ENCODE data around the gene SUPT7L. TPM values are rescaled to one million over a fixed set of nuclear protein-coding genes. Genes with fewer than 3 reads are reported as not detected.
A peak's percentile ranks its signal among the peaks of the same experiment; 100 is the strongest.

SUPT7L gene
- total and polyA plus RNA-seq, 11 donors: 18.6 to 29.5 (median 26.1) TPM

DNA sequence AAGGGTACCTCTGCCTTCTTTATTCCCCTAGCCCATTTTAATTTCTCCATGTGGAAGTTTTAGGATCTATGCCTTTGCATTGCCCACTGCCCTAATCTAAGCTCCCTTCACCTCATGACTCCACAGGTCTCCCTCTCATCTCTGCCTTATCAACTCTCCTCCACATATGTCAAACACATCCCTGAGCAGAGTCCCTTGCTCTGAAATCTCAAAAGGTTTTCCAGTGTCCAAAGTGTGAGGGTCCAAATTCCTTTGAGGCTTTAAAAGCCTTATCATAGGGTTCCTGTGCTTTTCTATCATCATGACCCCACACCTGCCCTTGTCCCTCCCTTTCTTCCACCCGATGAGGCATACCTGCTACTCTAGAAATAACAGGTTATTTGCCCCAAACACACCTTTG lies 38.9 kb upstream of the SUPT7L start:
- Histone ChIP-seq H3K9me3 (no peaks in the 10 kb centered on the region), H3K27ac (no peak overlapping the region), H3K27me3 (no peaks in the 10 kb centered on the region), H3K36me3 (peaks cover 0 to 15% (median 7%) of the 10 kb centered on the region in 9 donors), H3K4me3 (no peak overlapping the region), H3K4me1 (peaks cover 0 to 36% (median 22%) of the 10 kb centered on the region in 12 donors)
- intact Hi-C loops (cut with DNase I): loop anchor here in 9 of 10 donors (1.0 to 10.0 kb wide), 9 partner anchors 694 to 752 kb away; no protein-coding TSS in a partner anchor
- TF ChIP-seq, protein P1, sequence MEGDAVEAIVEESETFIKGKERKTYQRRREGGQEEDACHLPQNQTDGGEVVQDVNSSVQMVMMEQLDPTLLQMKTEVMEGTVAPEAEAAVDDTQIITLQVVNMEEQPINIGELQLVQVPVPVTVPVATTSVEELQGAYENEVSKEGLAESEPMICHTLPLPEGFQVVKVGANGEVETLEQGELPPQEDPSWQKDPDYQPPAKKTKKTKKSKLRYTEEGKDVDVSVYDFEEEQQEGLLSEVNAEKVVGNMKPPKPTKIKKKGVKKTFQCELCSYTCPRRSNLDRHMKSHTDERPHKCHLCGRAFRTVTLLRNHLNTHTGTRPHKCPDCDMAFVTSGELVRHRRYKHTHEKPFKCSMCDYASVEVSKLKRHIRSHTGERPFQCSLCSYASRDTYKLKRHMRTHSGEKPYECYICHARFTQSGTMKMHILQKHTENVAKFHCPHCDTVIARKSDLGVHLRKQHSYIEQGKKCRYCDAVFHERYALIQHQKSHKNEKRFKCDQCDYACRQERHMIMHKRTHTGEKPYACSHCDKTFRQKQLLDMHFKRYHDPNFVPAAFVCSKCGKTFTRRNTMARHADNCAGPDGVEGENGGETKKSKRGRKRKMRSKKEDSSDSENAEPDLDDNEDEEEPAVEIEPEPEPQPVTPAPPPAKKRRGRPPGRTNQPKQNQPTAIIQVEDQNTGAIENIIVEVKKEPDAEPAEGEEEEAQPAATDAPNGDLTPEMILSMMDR (IDR thresholded peaks at IDR 0.05): no peak
- TF ChIP-seq POLR2A (IDR thresholded peaks at IDR 0.05): no peak
- ATAC-seq: no peak
- DNase-seq: no peak
- 75 to 85% (median 84%) methylated on average over 1 of the region's 1 CpG for WGBS, 4 donors

DNA sequence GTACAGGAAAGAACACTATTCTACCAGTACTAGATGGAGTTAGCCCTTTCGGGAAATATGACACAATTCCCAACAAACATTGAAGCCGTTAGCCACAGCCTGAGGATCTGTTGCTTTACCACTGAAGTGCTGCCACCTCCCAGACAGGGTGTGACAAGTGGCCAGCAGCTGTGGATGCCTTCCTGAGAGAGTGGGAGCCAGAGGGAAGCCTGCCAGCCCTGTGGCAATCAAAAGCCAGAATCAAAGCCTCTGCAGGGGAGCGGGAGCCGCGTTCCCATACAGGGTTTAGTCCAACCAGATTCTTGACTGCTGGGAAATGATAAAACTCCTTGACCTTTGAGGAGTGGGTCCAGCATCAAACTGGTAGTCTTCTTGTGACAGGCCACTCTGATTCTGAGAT lies 38.3 kb upstream of the SUPT7L start:
- Histone ChIP-seq H3K27me3 (no peaks in the 10 kb centered on the region), H3K4me3 (no peak overlapping the region), H3K36me3 (peaks cover 0 to 21% (median 11%) of the 10 kb centered on the region in 9 donors), H3K4me1 (peaks cover 0 to 33% (median 18%) of the 10 kb centered on the region in 12 donors), H3K9me3 (no peaks in the 10 kb centered on the region), H3K27ac (no peak overlapping the region)
- DNase-seq (peak in 3 of 5 donors; percentile 29 to 56 (median 38)), ATAC-seq (peak in 2 of 4 donors; percentile 4 to 35)
- no peak for TF ChIP-seq POLR2A (IDR thresholded peaks at IDR 0.05)
- TF ChIP-seq, protein P1 (IDR thresholded peaks at IDR 0.05): no peak
- intact Hi-C loops (cut with DNase I): loop anchor here in 9 of 10 donors (1.0 to 10.0 kb wide), 9 partner anchors 695 to 753 kb away; no protein-coding TSS in a partner anchor
- WGBS, 4 donors: 34 to 43% (median 36%) methylated on average over 5 of the region's 5 CpGs

DNA sequence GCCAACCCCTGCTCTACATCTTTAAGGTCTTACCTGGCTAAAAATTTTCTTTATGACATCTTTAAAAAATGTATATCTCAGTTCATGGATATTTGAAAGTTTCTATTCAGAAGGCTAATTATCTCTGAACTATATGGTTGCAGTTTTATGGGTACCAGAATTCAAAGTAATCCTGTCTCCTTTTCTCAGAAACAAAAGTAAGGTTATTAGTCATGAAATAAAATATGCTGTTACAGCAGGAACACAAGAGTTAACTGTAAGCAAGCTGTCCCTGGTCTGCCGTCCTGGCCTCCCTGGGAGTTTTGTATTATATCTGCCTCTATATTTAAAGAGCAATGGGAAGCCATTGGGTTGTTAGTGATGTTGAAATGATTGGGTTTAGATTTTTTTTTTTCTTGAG lies 34.2 kb upstream of the SUPT7L start:
- no peak overlapping the region for H3K27ac ChIP-seq
- no peak for DNase-seq
- no peaks in the 10 kb centered on the region for H3K27me3 ChIP-seq
- no peak for TF ChIP-seq POLR2A (IDR thresholded peaks at IDR 0.05)
- TF ChIP-seq, protein P1 (IDR thresholded peaks at IDR 0.05): no peak
- ATAC-seq: no peak
- 70 to 77% (median 72%) methylated on average over 1 of the region's 1 CpG for WGBS, 4 donors
- peaks cover 0 to 6% (median 0%) of the 10 kb centered on the region in 12 donors for H3K4me1 ChIP-seq
- no peak overlapping the region for H3K4me3 ChIP-seq
- intact Hi-C loops (cut with DNase I): no loop called here
- H3K9me3 ChIP-seq: no peaks in the 10 kb centered on the region
- H3K36me3 ChIP-seq: peaks cover 0 to 61% (median 50%) of the 10 kb centered on the region in 9 donors

DNA sequence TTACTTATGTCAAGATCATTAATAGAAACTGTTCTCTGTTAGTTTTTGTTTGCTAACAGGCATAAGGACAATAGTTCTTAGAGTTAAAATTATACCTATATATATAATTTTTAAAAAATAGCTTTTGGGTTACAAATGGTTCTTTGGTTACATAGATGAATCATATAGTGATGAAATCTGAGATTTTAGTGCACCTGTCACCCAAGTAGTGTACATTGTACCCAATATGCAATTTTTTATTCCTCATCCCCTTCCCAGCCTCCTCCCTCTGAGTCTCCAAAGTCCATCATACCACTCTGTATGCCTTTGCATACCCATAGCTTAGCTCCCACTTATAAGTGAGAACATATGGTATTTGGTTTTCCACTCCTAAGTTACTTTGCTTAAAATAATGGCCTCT lies 26.6 kb upstream of the SUPT7L start:
- DNase-seq (no peak), ATAC-seq (no peak)
- no peaks in the 10 kb centered on the region for H3K27me3 ChIP-seq
- no peak overlapping the region for H3K4me3 ChIP-seq
- TF ChIP-seq, protein P1 (IDR thresholded peaks at IDR 0.05): no peak
- TF ChIP-seq POLR2A (IDR thresholded peaks at IDR 0.05): no peak
- intact Hi-C loops (cut with DNase I): no loop called here
- no peak overlapping the region for H3K27ac ChIP-seq
- H3K4me1 ChIP-seq: no peaks in the 10 kb centered on the region
- peaks cover 3 to 98% (median 80%) of the 10 kb centered on the region in 9 donors for H3K36me3 ChIP-seq
- H3K9me3 ChIP-seq: no peaks in the 10 kb centered on the region
